Caco-2 (cell line): Measurements from ENCODE around the gene SPP2. TPM values are rescaled to one million over a fixed set of nuclear protein-coding genes. Genes with fewer than 3 reads are reported as not detected.

ENCODE experiments used
- BruUV-seq: library from RNA; stranded (reverse); fragments of 400-500 nt; replicated peaks from 2 replicates; lab custom pipeline; 2021; lab: Mats Ljungman, UMichigan
- CTCF ChIA-PET: fragments of 300-600 bp; sonication (Branson Sonifier 250); formaldehyde crosslinking; loops from one replicate; lab custom pipeline; 2022; ENCODE audit warnings: antibody characterized with exemption; lab: Charles Lee
- POLR2A ChIA-PET: fragments of 300-600 bp; sonication (Branson Sonifier 250); formaldehyde crosslinking; loops from one replicate; lab custom pipeline; 2022; ENCODE audit warnings: antibody characterized with exemption; lab: Charles Lee
- DNase-seq, 2 experiments: peaks; one replicate each; pipeline versions ENCODE4 v3.0.0 to v3.0.0-alpha.2; 2020 to 2022
- H3K27me3 ChIP-seq: replicated peaks from 2 replicates; pipeline ENCODE4 v1.6.0; 2011; ENCODE audit warnings: low read length; ENCODE audit not compliant: control insufficient read depth, insufficient read depth
- H3K36me3 ChIP-seq: 2 replicates; pipeline ENCODE4 v1.5.1; 2011; ENCODE audit warnings: low read length; ENCODE audit not compliant: control insufficient read depth, insufficient read depth
- H3K4me1 ChIP-seq: fragments of 250-450 bp; sonication (Bioruptor Pico); 2 replicates; pipeline ENCODE4 v1.5.1; 2020; ENCODE audit warnings: mild to moderate bottlenecking
- H3K4me3 ChIP-seq: 2 replicates; pipeline ENCODE4 v1.5.1; 2011; ENCODE audit warnings: low read depth, mild to moderate bottlenecking, control low read depth, low read length
- H3K9me3 ChIP-seq: fragments of 250-450 bp; sonication (Bioruptor Pico); 2 replicates; pipeline ENCODE4 v1.5.1; 2020; ENCODE audit warnings: mild to moderate bottlenecking, moderate library complexity
- H3K27ac Mint-ChIP-seq: one replicate; pipeline ENCODE4 v1.8.0; 2022; ENCODE audit warnings: mixed read lengths; ENCODE audit not compliant: unreplicated experiment
- H3K27me3 Mint-ChIP-seq: one replicate; pipeline ENCODE4 v1.8.0; 2022; ENCODE audit warnings: mixed read lengths; ENCODE audit not compliant: insufficient read depth, unreplicated experiment
- H3K36me3 Mint-ChIP-seq: one replicate; pipeline ENCODE4 v1.8.0; 2022; ENCODE audit warnings: mild to moderate bottlenecking, mixed read lengths; ENCODE audit not compliant: insufficient read depth, unreplicated experiment
- H3K4me1 Mint-ChIP-seq: one replicate; pipeline ENCODE4 v1.8.0; 2022; ENCODE audit warnings: low read depth, mixed read lengths; ENCODE audit not compliant: unreplicated experiment
- H3K4me3 Mint-ChIP-seq: one replicate; pipeline ENCODE4 v1.8.0; 2022; ENCODE audit warnings: mild to moderate bottlenecking, moderate library complexity, mixed read lengths; ENCODE audit not compliant: unreplicated experiment
- H3K9me3 Mint-ChIP-seq: one replicate; pipeline ENCODE4 v1.8.0; 2022; ENCODE audit warnings: mixed read lengths; ENCODE audit not compliant: unreplicated experiment
- intact Hi-C: fragments of 100-400 bp; cut with micrococcal nuclease; formaldehyde crosslinking; loops from one replicate; pipeline ENCODE4 v1.10.0; 2022; ENCODE audit not compliant: unreplicated experiment
- total RNA-seq: library from RNA; stranded (reverse); gene quantifications from 2 replicates; pipeline ENCODE4 v1.2.3, GENCODE V29; 2022
- TF ChIP-seq, protein P1 (sequence below), 2 experiments: fragments of 200-600 bp in 1 of 2; IDR thresholded peaks; 1 replicate in 1 of 2; 2 replicates in 1 of 2; pipeline versions ENCODE4 v1.5.1 to v1.8.0; 2011 to 2022; ENCODE audit warnings: antibody characterized with exemption in 1 of 2, control low read depth in 1 of 2, inconsistent platforms in 1 of 2, low read depth in 1 of 2, low read length in 1 of 2, mild to moderate bottlenecking in 1 of 2, moderate library complexity in 1 of 2; ENCODE audit not compliant: insufficient read depth in 1 of 2, severe bottlenecking in 1 of 2, unreplicated experiment in 1 of 2

SPP2 gene
- total RNA-seq, 1 experiment from 2014 or later: not detected

DNA sequence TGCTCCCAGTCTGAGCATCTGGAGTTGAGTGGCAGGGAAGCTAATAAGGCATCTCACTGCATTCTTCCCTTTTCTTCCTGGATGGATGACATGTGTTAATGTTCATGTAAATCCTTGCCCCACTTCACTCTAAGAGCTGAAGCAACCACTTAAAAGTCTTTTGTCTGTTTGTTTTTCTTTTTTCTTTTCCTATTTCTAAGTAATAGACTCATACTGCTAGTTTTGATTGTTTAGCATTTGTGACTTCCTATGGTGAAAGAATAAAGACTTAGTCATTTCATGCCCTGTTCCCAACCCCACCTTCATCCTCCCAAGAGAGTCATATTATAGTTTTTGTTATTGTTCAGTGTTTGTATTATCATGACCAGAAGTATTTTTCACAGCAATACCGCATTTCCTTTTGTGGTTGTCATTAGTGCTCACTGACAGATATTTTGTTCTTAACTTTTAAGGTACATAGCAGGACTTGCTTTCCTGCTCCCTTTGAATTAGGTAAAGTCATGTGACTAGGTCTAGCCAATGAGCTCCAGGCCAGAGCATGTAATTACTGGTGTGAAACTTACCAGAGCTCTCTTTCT, 18.1 kb upstream of the SPP2 start:
- Mint-ChIP-seq H3K36me3 (no peaks in the 10 kb centered on the region), H3K4me1 (no peaks in the 10 kb centered on the region), H3K27ac (no peak overlapping the region), H3K9me3 (peaks cover 34% of the 10 kb centered on the region), H3K27me3 (peaks cover 21% of the 10 kb centered on the region), H3K4me3 (no peak overlapping the region)
- H3K9me3 ChIP-seq: peaks cover 5% of the 10 kb centered on the region
- H3K27me3 ChIP-seq: no peaks in the 10 kb centered on the region
- intact Hi-C loops: no loop called here
- BruUV-seq: no TSS peak
- H3K4me1 ChIP-seq: no peaks in the 10 kb centered on the region
- no peak overlapping the region for H3K4me3 ChIP-seq
- no peaks in the 10 kb centered on the region for H3K36me3 ChIP-seq
- TF ChIP-seq, protein P1, sequence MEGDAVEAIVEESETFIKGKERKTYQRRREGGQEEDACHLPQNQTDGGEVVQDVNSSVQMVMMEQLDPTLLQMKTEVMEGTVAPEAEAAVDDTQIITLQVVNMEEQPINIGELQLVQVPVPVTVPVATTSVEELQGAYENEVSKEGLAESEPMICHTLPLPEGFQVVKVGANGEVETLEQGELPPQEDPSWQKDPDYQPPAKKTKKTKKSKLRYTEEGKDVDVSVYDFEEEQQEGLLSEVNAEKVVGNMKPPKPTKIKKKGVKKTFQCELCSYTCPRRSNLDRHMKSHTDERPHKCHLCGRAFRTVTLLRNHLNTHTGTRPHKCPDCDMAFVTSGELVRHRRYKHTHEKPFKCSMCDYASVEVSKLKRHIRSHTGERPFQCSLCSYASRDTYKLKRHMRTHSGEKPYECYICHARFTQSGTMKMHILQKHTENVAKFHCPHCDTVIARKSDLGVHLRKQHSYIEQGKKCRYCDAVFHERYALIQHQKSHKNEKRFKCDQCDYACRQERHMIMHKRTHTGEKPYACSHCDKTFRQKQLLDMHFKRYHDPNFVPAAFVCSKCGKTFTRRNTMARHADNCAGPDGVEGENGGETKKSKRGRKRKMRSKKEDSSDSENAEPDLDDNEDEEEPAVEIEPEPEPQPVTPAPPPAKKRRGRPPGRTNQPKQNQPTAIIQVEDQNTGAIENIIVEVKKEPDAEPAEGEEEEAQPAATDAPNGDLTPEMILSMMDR (IDR thresholded peaks at IDR 0.05; ENCODE audit: insufficient read depth in 1 of 2, low read depth in 1 of 2, low read length in 1 of 2, severe bottlenecking in 1 of 2, unreplicated experiment in 1 of 2): no peak
- CTCF ChIA-PET: no interaction called here
- no peak for DNase-seq
- POLR2A ChIA-PET: no interaction called here

DNA sequence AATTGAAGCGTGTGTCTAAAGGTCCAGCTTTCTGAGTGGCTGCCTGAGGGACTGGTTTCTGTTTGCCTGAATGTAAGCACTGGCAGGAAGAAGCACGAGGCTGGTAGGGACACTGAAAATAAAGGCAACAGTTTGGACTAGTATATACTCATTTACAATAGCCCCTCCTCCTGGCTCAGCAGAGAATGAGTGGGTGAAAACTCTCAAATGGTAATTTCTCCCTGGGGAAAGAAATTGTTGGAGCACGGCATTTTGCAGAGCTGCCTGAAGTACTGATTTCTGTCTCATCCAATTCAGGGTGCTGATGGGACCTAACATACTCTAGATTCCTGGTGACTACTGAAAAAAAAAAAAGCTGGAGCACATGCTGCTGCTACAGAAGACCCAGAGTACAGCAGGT, 17.3 kb upstream of the SPP2 start:
- Histone ChIP-seq H3K27me3 (no peaks in the 10 kb centered on the region), H3K36me3 (no peaks in the 10 kb centered on the region), H3K4me3 (no peak overlapping the region), H3K4me1 (no peaks in the 10 kb centered on the region), H3K9me3 (peaks cover 5% of the 10 kb centered on the region)
- TF ChIP-seq, protein P1 (IDR thresholded peaks at IDR 0.05; ENCODE audit: insufficient read depth in 1 of 2, low read depth in 1 of 2, low read length in 1 of 2, severe bottlenecking in 1 of 2, unreplicated experiment in 1 of 2): no peak
- intact Hi-C loops: no loop called here
- POLR2A ChIA-PET: no interaction called here
- Mint-ChIP-seq H3K27ac (no peak overlapping the region), H3K27me3 (peaks cover 18% of the 10 kb centered on the region), H3K9me3 (peaks cover 26% of the 10 kb centered on the region), H3K36me3 (no peaks in the 10 kb centered on the region), H3K4me3 (no peak overlapping the region), H3K4me1 (no peaks in the 10 kb centered on the region)
- DNase-seq: no peak
- BruUV-seq: no TSS peak
- CTCF ChIA-PET: no interaction called here

DNA sequence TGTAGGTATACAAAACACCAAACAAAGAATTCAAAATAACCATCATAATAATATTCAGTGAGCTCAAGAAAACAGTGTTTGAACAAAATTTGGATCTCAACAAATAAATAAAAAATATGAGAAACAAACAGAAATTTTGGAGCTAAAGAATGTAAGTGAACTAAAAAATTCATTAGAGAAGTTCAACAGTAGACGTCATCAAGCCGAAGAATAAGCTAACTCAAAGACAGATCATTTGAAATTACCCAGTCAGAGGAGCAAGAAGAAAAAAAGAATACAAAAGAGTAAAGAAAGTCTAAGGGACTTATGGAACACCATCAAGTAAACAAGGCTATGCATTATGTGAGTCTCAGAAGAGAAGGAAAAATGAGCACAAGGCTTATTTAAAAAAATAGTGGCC, 16.6 kb upstream of the SPP2 start:
- intact Hi-C loops: no loop called here
- TF ChIP-seq, protein P1 (IDR thresholded peaks at IDR 0.05; ENCODE audit: insufficient read depth in 1 of 2, low read depth in 1 of 2, low read length in 1 of 2, severe bottlenecking in 1 of 2, unreplicated experiment in 1 of 2): no peak
- POLR2A ChIA-PET: no interaction called here
- H3K4me1 Mint-ChIP-seq: no peaks in the 10 kb centered on the region
- DNase-seq: no peak
- H3K36me3 ChIP-seq: no peaks in the 10 kb centered on the region
- no peaks in the 10 kb centered on the region for H3K27me3 ChIP-seq
- BruUV-seq: no TSS peak
- H3K4me1 ChIP-seq: no peaks in the 10 kb centered on the region
- CTCF ChIA-PET: no interaction called here
- H3K9me3 Mint-ChIP-seq: peaks cover 19% of the 10 kb centered on the region
- H3K27ac Mint-ChIP-seq: no peak overlapping the region
- H3K27me3 Mint-ChIP-seq: peaks cover 20% of the 10 kb centered on the region
- H3K4me3 ChIP-seq: no peak overlapping the region
- H3K36me3 Mint-ChIP-seq: no peaks in the 10 kb centered on the region
- no peak overlapping the region for H3K4me3 Mint-ChIP-seq
- H3K9me3 ChIP-seq: peaks cover 5% of the 10 kb centered on the region
